DOHH2 (cell line): ENCODE results near the gene ZNF429.

Experiments used
- CTCF ChIP-seq: fragments of 200-600 bp; sonication (generic); IDR thresholded peaks from one replicate; pipeline ENCODE4 v1.5.1; 2014; ENCODE audit warnings: antibody characterized with exemption, mild to moderate bottlenecking, low read depth, low read length; ENCODE audit not compliant: poor library complexity, severe bottlenecking
- EZH2phosphoT487 ChIP-seq: fragments of 200-600 bp; sonication (generic); IDR thresholded peaks from 2 replicates; pipeline ENCODE4 v1.6.1; 2017; ENCODE audit warnings: borderline replicate concordance, mild to moderate bottlenecking, antibody characterized with exemption, low read length, moderate library complexity, mixed read lengths

- TF ChIP-seq CTCF (no peak), EZH2phosphoT487 (no peak)
These were observed 30.7 kb upstream of the ZNF429 start for GRCh38 chr19:21474671-21475181.
